ENCODE data around the gene TOMM40. TPM values are rescaled to one million over a fixed set of nuclear protein-coding genes. Genes with fewer than 3 reads are reported as not detected.

The TOMM40 gene
- total and polyA plus RNA-seq, 4 donors: 27.0 to 34.4 (median 30.6) TPM

DNA sequence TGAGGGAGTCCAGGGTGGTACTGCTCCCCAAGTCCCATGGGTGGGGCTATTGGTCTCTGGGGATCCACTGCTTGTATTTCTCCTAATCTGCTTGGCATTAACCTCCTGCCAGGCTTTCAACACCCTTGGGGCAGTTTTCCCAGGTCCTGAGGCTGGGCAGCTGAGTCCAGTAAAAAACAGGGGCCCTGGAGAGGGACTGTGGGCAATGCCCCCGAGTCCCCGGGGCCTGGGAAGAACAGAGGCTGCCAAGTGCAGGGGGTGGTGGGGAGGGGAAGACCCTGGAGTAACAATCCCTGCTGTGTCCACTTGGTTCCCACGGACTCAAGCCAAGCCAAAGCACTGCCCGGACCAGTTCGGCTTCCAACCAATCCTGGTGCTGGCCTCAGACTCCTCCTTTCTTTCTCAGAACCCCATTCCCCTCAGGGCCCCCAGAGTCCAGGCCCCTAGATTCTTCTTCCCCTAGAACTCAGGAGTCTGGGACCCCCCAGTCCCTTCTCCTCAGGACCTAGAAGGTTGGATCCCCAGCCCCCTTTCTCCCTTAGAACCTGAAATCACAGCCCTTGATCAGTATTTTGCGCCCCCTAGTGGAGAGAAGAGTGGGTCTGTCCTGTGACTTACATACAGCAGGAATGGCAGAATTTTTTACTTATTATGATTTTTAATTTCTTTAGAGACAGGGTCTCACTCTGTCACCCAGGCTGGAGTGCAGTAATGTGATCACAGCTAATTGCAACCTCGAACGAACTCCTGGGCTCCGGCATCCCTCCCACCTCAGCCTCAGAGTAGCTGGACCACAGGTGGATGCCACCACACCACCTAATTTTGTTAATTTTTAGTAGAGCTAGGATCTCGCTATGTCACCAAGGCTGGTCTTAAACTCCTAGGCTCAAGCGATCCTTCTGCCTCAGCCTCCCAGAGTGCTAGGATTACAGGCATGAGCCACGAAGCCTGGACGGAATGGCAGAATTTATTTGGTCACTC, 60.4 kb downstream of the TOMM40 start (continued):
- no peak for TF ChIP-seq FOXA2 (IDR thresholded peaks at IDR 0.05)
- TF ChIP-seq HNF4G (IDR thresholded peaks at IDR 0.05): no peak
- no peak for TF ChIP-seq SP1 (IDR thresholded peaks at IDR 0.05)
- TF ChIP-seq, protein P1, sequence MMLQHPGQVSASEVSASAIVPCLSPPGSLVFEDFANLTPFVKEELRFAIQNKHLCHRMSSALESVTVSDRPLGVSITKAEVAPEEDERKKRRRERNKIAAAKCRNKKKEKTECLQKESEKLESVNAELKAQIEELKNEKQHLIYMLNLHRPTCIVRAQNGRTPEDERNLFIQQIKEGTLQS (IDR thresholded peaks at IDR 0.05): no peak
- no peak for TF ChIP-seq GABPA (IDR thresholded peaks at IDR 0.05 in 1 of 2, conservative IDR thresholded peaks at IDR 0.05 in 1 of 2)
- TF ChIP-seq, protein P2, sequence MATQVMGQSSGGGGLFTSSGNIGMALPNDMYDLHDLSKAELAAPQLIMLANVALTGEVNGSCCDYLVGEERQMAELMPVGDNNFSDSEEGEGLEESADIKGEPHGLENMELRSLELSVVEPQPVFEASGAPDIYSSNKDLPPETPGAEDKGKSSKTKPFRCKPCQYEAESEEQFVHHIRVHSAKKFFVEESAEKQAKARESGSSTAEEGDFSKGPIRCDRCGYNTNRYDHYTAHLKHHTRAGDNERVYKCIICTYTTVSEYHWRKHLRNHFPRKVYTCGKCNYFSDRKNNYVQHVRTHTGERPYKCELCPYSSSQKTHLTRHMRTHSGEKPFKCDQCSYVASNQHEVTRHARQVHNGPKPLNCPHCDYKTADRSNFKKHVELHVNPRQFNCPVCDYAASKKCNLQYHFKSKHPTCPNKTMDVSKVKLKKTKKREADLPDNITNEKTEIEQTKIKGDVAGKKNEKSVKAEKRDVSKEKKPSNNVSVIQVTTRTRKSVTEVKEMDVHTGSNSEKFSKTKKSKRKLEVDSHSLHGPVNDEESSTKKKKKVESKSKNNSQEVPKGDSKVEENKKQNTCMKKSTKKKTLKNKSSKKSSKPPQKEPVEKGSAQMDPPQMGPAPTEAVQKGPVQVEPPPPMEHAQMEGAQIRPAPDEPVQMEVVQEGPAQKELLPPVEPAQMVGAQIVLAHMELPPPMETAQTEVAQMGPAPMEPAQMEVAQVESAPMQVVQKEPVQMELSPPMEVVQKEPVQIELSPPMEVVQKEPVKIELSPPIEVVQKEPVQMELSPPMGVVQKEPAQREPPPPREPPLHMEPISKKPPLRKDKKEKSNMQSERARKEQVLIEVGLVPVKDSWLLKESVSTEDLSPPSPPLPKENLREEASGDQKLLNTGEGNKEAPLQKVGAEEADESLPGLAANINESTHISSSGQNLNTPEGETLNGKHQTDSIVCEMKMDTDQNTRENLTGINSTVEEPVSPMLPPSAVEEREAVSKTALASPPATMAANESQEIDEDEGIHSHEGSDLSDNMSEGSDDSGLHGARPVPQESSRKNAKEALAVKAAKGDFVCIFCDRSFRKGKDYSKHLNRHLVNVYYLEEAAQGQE (IDR thresholded peaks at IDR 0.05): peak; percentile 10

Other genes with a start within 250 kb of the TOMM40 start
- 10 to 100 TPM; 18.6 to 49.0 TPM for gene PVR, start 247.3 kb upstream of the TOMM40 start, total RNA-seq
- 10 to 100 TPM; 11.4 to 45.7 TPM for gene PVR, start 247.3 kb upstream of the TOMM40 start, polyA plus RNA-seq
- 1 to 10 TPM in 1 of 2 donors, under 1 TPM in 1; 0.75 to 1.6 TPM for gene CEACAM19, start 219.8 kb upstream of the TOMM40 start, total RNA-seq
- 1 to 10 TPM in 1 of 2 donors, under 1 TPM in 1; 0.98 to 2.6 TPM for gene CEACAM19, start 219.8 kb upstream of the TOMM40 start, polyA plus RNA-seq
- under 1 TPM in 1 of 2 donors, not detected in 1; 0.09 TPM for gene CEACAM16, start 192.1 kb upstream of the TOMM40 start, total RNA-seq
- not detected for gene CEACAM16, start 192.1 kb upstream of the TOMM40 start, polyA plus RNA-seq
- 10 to 100 TPM in 1 of 2 donors, 1 to 10 TPM in 1; 4.5 to 29.1 TPM for gene BCL3, start 142.5 kb upstream of the TOMM40 start, total RNA-seq
- gene BCL3, start 142.5 kb upstream of the TOMM40 start, polyA plus RNA-seq: 10 to 100 TPM; 10.3 to 63.6 TPM
- 10 to 100 TPM in 1 of 2 donors, 1 to 10 TPM in 1; 2.1 to 14.0 TPM for gene CBLC, start 113.4 kb upstream of the TOMM40 start, total RNA-seq
- gene CBLC, start 113.4 kb upstream of the TOMM40 start, polyA plus RNA-seq: 1 to 10 TPM; 8.0 to 9.6 TPM
- 10 to 100 TPM; 15.1 to 87.4 TPM for gene BCAM, start 82.2 kb upstream of the TOMM40 start, total RNA-seq
- 10 to 100 TPM; 10.5 to 23.1 TPM for gene BCAM, start 82.2 kb upstream of the TOMM40 start, polyA plus RNA-seq
- gene NECTIN2, start 45.0 kb upstream of the TOMM40 start, total RNA-seq: 10 to 100 TPM; 49.4 to 54.9 TPM
- 10 to 100 TPM; 56.2 to 77.5 TPM for gene NECTIN2, start 45.0 kb upstream of the TOMM40 start, polyA plus RNA-seq
- 1,000 to 10,000 TPM; 1,884 to 3,491 TPM for gene APOE, start 14.5 kb downstream of the TOMM40 start, total RNA-seq
- gene APOE, start 14.5 kb downstream of the TOMM40 start, polyA plus RNA-seq: 1,000 to 10,000 TPM; 3,935 to 5,263 TPM
- gene APOC1, start 23.4 kb downstream of the TOMM40 start, total RNA-seq: 1,000 to 10,000 TPM in 1 of 2 donors, 100 to 1,000 TPM in 1; 612 to 1,996 TPM
- over 10,000 TPM in 1 of 2 donors, 1,000 to 10,000 TPM in 1; 3,937 to 10,095 TPM for gene APOC1, start 23.4 kb downstream of the TOMM40 start, polyA plus RNA-seq
- gene APOC4, start 51.0 kb downstream of the TOMM40 start, total RNA-seq: 100 to 1,000 TPM in 1 of 2 donors, 1 to 10 TPM in 1; 1.0 to 131 TPM
- 100 to 1,000 TPM; 418 to 420 TPM for gene APOC4, start 51.0 kb downstream of the TOMM40 start, polyA plus RNA-seq
- gene APOC2, start 54.8 kb downstream of the TOMM40 start, total RNA-seq: 1,000 to 10,000 TPM in 1 of 2 donors, 100 to 1,000 TPM in 1; 660 to 1,200 TPM
- 1,000 to 10,000 TPM; 2,878 to 3,399 TPM for gene APOC2, start 54.8 kb downstream of the TOMM40 start, polyA plus RNA-seq
- 10 to 100 TPM; 46.2 to 56.7 TPM for gene CLPTM1, start 64.1 kb downstream of the TOMM40 start, total RNA-seq
- gene CLPTM1, start 64.1 kb downstream of the TOMM40 start, polyA plus RNA-seq: 10 to 100 TPM; 35.8 to 94.5 TPM
- gene RELB, start 110.2 kb downstream of the TOMM40 start, total RNA-seq: 1 to 10 TPM; 2.2 to 4.9 TPM
- 1 to 10 TPM; 1.4 to 3.1 TPM for gene RELB, start 110.2 kb downstream of the TOMM40 start, polyA plus RNA-seq
- 10 to 100 TPM; 13.0 to 44.3 TPM for gene CLASRP, start 147.8 kb downstream of the TOMM40 start, total RNA-seq
- 10 to 100 TPM in 1 of 2 donors, 1 to 10 TPM in 1; 9.0 to 12.6 TPM for gene CLASRP, start 147.8 kb downstream of the TOMM40 start, polyA plus RNA-seq
- gene ZNF296, start 185.2 kb downstream of the TOMM40 start, total RNA-seq: under 1 TPM; 0.17 to 0.42 TPM
- gene ZNF296, start 185.2 kb downstream of the TOMM40 start, polyA plus RNA-seq: under 1 TPM in 1 of 2 donors, not detected in 1; 0.16 TPM
- gene GEMIN7, start 188.0 kb downstream of the TOMM40 start, total RNA-seq: 10 to 100 TPM; 10.0 to 16.2 TPM
- gene GEMIN7, start 188.0 kb downstream of the TOMM40 start, polyA plus RNA-seq: 10 to 100 TPM; 22.7 to 25.2 TPM
- 10 to 100 TPM in 1 of 2 donors, 1 to 10 TPM in 1; 9.8 to 10.4 TPM for gene PPP1R37, start 201.9 kb downstream of the TOMM40 start, total RNA-seq
- gene PPP1R37, start 201.9 kb downstream of the TOMM40 start, polyA plus RNA-seq: 1 to 10 TPM; 1.8 to 8.7 TPM